ENCODE data around the gene VPS4A. TPM values are rescaled to one million over a fixed set of nuclear protein-coding genes. Genes with fewer than 3 reads are reported as not detected.

The VPS4A gene
- total and polyA plus RNA-seq, 8 donors, result 4.1 to 51.0 (median 31.0) TPM

DNA sequence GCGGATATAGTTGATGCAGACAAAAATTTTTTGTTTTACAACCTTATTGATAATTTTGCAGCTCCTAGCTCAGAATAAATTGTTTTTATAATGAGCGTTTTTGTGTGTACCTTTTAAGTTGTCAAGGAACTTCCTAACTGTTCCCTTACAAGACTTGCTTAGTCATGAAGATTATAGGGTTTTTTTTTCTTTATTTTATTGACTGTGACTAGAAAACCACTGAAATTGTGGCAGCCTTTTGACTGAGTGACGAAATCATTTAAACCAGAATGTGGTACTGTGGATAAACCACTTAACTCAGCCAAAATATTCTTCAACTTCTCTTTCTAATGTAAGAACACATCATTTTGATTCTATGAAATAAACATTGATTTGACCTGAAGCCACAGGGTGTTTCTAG is 40.8 kb upstream of the VPS4A start:
- TF ChIP-seq, protein P1, sequence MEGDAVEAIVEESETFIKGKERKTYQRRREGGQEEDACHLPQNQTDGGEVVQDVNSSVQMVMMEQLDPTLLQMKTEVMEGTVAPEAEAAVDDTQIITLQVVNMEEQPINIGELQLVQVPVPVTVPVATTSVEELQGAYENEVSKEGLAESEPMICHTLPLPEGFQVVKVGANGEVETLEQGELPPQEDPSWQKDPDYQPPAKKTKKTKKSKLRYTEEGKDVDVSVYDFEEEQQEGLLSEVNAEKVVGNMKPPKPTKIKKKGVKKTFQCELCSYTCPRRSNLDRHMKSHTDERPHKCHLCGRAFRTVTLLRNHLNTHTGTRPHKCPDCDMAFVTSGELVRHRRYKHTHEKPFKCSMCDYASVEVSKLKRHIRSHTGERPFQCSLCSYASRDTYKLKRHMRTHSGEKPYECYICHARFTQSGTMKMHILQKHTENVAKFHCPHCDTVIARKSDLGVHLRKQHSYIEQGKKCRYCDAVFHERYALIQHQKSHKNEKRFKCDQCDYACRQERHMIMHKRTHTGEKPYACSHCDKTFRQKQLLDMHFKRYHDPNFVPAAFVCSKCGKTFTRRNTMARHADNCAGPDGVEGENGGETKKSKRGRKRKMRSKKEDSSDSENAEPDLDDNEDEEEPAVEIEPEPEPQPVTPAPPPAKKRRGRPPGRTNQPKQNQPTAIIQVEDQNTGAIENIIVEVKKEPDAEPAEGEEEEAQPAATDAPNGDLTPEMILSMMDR (IDR thresholded peaks at IDR 0.05), result no peak
- TF ChIP-seq EP300 (IDR thresholded peaks at IDR 0.05) (no peak), POLR2A (IDR thresholded peaks at IDR 0.05) (no peak), POLR2AphosphoS5 (IDR thresholded peaks at IDR 0.05) (no peak)
- DNase-seq, result no peak
- H3K4me3 ChIP-seq, result no peak overlapping the region
- no peaks in the 10 kb centered on the region for H3K27me3 ChIP-seq
- no peaks in the 10 kb centered on the region for H3K9me3 ChIP-seq
- no peak overlapping the region for H3K27ac ChIP-seq
- intact Hi-C loops (cut with DNase I; ENCODE audit: low total_unique reads), result no loop called here
- peaks cover 0 to 53% (median 37%) of the 10 kb centered on the region in 4 donors for H3K36me3 ChIP-seq
- H3K4me1 ChIP-seq, result peaks cover 0 to 13% (median 2%) of the 10 kb centered on the region in 4 donors
- WGBS, 5 donors, result 72 to 80% (median 77%) methylated on average over 3 of the region's 3 CpGs

DNA sequence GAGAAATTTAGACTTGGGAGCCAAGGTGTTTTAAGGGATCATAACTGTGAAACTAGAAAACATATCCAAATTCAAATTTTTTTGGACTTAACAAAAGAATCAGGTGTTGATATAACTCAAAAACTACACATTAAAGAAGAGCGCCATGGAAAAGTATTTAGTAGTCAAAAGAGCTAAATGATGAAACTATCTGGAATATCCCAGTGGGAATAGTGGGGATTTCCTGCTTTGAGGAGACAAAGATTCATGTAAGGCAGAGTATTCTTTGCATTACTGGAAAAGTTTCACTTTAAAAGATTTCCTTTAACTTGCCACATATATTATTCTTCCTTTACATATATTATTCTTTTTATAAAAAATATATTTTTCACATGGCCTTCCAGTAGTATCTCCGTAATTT is 40.3 kb upstream of the VPS4A start:
- H3K27ac ChIP-seq, result no peak overlapping the region
- H3K9me3 ChIP-seq, result no peaks in the 10 kb centered on the region
- H3K36me3 ChIP-seq, result peaks cover 0 to 48% (median 36%) of the 10 kb centered on the region in 4 donors
- H3K27me3 ChIP-seq, result no peaks in the 10 kb centered on the region
- 93 to 100% (median 98%) methylated on average over 2 of the region's 2 CpGs for WGBS, 5 donors
- H3K4me3 ChIP-seq, result no peak overlapping the region
- no peak for TF ChIP-seq POLR2AphosphoS5 (IDR thresholded peaks at IDR 0.05)
- TF ChIP-seq, protein P1 (IDR thresholded peaks at IDR 0.05), result no peak
- TF ChIP-seq POLR2A (IDR thresholded peaks at IDR 0.05), result no peak
- TF ChIP-seq EP300 (IDR thresholded peaks at IDR 0.05), result no peak
- DNase-seq, result no peak
- intact Hi-C loops (cut with DNase I; ENCODE audit: low total_unique reads), result no loop called here
- peaks cover 0 to 17% (median 7%) of the 10 kb centered on the region in 4 donors for H3K4me1 ChIP-seq

DNA sequence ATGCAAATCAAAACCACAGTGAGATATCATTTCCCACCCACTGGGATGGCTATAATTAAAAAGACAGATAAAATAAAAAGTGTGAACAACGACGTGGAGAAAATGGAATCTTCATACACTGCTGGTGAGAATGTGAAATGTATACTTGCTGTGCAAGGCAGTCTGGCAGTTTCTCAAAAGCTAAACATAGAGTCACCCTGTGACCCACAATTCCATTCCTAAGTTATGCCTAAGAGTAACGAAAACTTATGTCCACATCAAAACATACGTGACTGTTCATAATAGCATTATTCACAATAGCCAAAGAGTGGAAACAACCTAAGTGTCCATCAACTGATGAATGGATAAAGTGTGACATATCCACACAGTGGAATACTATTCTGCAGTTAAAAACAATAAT is 38.1 kb upstream of the VPS4A start:
- Histone ChIP-seq H3K27ac (no peak overlapping the region), H3K4me3 (no peak overlapping the region), H3K4me1 (peaks cover 0 to 31% (median 17%) of the 10 kb centered on the region in 4 donors), H3K9me3 (no peaks in the 10 kb centered on the region), H3K36me3 (peaks cover 0 to 40% (median 35%) of the 10 kb centered on the region in 4 donors), H3K27me3 (no peaks in the 10 kb centered on the region)
- no peak for TF ChIP-seq POLR2AphosphoS5 (IDR thresholded peaks at IDR 0.05)
- TF ChIP-seq POLR2A (IDR thresholded peaks at IDR 0.05), result no peak
- TF ChIP-seq EP300 (IDR thresholded peaks at IDR 0.05), result no peak
- TF ChIP-seq, protein P1 (IDR thresholded peaks at IDR 0.05), result no peak
- peak in 1 of 2 donors; percentile 19 for DNase-seq
- WGBS, 5 donors, result 76 to 88% (median 83%) methylated on average over 4 of the region's 4 CpGs
- intact Hi-C loops (cut with DNase I; ENCODE audit: low total_unique reads), result no loop called here

DNA sequence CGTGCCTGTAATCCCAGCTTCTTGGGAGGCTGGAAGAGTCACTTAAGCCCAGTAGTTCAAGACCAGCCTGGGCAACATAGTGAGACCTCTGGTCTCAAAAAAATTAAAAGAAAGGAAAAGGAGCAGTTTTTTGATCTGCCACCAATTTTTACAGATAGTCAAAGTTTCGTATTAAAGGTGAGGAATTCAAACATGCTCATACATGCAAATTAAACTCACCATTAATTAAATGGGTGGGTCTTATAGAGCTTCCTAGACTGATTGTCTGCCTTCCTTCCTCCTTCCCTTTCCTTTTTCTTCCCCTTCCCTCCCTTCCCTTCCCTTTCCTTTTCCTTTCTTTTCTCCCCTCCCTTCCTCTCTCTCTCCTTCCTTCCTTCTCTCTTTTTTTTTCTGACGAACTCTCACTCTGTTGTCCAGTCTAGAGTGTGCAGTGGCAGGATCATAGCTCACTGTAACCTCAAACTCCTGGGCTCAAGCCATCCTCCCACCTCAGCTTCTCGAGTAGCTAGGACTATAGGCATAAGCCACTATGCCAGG is 36.4 kb upstream of the VPS4A start:
- no peaks in the 10 kb centered on the region for H3K9me3 ChIP-seq
- TF ChIP-seq, protein P1 (IDR thresholded peaks at IDR 0.05), result no peak
- no peak for TF ChIP-seq EP300 (IDR thresholded peaks at IDR 0.05)
- TF ChIP-seq POLR2AphosphoS5 (IDR thresholded peaks at IDR 0.05), result no peak
- no peak for TF ChIP-seq POLR2A (IDR thresholded peaks at IDR 0.05)
- peaks cover 0 to 32% (median 18%) of the 10 kb centered on the region in 4 donors for H3K4me1 ChIP-seq
- H3K4me3 ChIP-seq, result no peak overlapping the region
- no peaks in the 10 kb centered on the region for H3K27me3 ChIP-seq
- H3K27ac ChIP-seq, result peak overlapping the region in 2 of 5 donors; percentile 52 to 57
- DNase-seq, result no peak
- H3K36me3 ChIP-seq, result peaks cover 0 to 38% (median 34%) of the 10 kb centered on the region in 4 donors
- WGBS, 5 donors, result 77 to 88% (median 85%) methylated on average over 4 of the region's 4 CpGs
- intact Hi-C loops (cut with DNase I; ENCODE audit: low total_unique reads), result no loop called here

All from stomach (tissue), 9 donors.